ENCODE data around the gene GGN. TPM values are rescaled to one million over a fixed set of nuclear protein-coding genes. Genes with fewer than 3 reads are reported as not detected.

GGN gene
- total and polyA plus RNA-seq, 9 of the 15 experiments (the other 6 are each of a cell fraction or from before 2014, with no cell fraction given), result 0.15 to 0.33 TPM; not detected in 7

- TF ChIP-seq ZNF263 (CRISPR knock-in tag; IDR thresholded peaks at IDR 0.05; ENCODE audit: borderline replicate concordance) (no peak), ZNF3 (CRISPR knock-in tag; IDR thresholded peaks at IDR 0.05) (no peak), ZNF398 (CRISPR knock-in tag; IDR thresholded peaks at IDR 0.05) (no peak), ZBTB33 (CRISPR knock-in tag; IDR thresholded peaks at IDR 0.05) (no peak), THRAP3 (IDR thresholded peaks at IDR 0.05; ENCODE audit: borderline replicate concordance) (no peak), TCF7L2 (IDR thresholded peaks at IDR 0.05; ENCODE audit: low read depth, low read length) (no peak), ZBTB40 (IDR thresholded peaks at IDR 0.05) (peak; percentile 58; the same call in 1 of the 2 replicates), ZBTB40 (CRISPR knock-in tag; IDR thresholded peaks at IDR 0.05) (no peak), VEZF1 (CRISPR knock-in tag; IDR thresholded peaks at IDR 0.05) (peak; percentile 64), SMARCC2 (IDR thresholded peaks at IDR 0.05; ENCODE audit: low read depth) (no peak), TARDBP (IDR thresholded peaks at IDR 0.05) (no peak), BDP1 (IDR thresholded peaks at IDR 0.05; ENCODE audit: insufficient read depth, insufficient read length) (no peak)
Measured at GRCh38 chr19:38335949-38336637, 51.7 kb downstream of the GGN start (continued).

Measured in K562 (cell line).